NCI-H2029 (cell line): ENCODE results near the gene HOXC4.

Experiments used
- DNase-seq: peaks from one replicate; lab custom pipeline; 2025; lab: John Stamatoyannopoulos, UW

Gene HOXC4

GRCh38 chr12:54016051-54016450 lies 37.6 kb upstream of the HOXC4 start:
- DNase-seq: no peak

DNA sequence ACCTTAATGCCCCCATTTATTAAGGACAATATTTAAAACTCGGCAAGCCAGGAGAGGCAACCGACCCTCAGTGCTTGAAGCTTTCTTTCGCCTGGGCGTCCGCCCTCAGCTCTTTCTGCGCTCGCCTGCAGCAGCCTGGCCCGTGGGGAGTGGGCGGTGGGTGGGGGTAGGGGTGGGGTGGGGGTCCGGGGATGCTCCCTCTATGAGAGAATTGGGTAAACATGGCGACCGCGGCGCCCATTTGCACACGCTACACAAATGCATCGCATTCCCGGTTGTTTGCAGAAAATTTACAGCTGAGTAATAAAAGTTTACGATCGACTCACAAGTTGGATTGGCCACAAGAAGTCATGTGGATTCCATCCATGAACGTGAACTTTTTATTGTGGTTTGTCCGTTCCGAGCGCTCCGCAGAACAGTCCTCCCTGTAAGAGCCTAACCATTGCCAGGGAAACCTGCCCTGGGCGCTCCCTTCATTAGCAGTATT lies 37.1 kb upstream of the HOXC4 start:
- no peak for DNase-seq

GRCh38 chr12:54017027-54017788 lies 36.4 kb upstream of the HOXC4 start:
- no peak for DNase-seq

GRCh38 chr12:54017878-54018467 lies 35.7 kb upstream of the HOXC4 start:
- DNase-seq: peak; percentile 80

- no peak for DNase-seq
These were observed 35.1 kb upstream of the HOXC4 start for GRCh38 chr12:54018468-54018984.

- DNase-seq: no peak
These were observed 34.4 kb upstream of the HOXC4 start for GRCh38 chr12:54019091-54019811.

DNA sequence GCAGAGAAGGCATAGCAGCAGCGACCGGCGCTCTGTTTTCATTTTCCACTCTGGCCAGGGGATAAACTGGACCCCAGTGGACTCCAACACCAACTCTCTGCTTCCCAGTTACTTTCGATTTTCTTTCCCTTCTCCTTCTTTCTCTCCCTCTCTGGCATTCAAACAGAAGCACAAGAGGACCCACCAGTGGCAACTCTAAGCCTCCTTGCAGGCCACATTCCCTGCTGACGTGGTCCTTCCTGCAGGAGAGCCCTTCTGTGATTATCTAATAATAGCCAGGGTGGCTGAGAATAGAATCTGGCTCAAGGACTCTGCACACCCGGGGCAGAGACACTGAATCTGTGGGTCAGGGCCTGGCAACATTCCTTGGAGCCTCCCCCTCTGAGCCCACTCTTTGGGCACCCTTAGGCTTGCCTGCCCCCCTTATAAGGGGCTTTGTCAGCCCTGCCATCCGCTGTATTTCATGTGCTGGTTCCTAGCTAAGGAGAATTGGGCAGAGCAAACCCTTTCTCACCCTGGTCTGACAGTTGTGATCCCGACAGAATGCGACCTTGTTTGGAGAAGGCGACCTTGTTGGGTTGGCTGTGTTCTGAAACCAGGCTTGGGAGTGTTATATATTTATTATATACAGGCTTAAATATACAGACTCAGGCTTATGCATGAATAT lies 33.6 kb upstream of the HOXC4 start:
- no peak for DNase-seq

- DNase-seq: no peak
These were observed 32.8 kb upstream of the HOXC4 start for GRCh38 chr12:54020591-54021405.

GRCh38 chr12:54021432-54022013 lies 32.1 kb upstream of the HOXC4 start:
- no peak for DNase-seq

DNA sequence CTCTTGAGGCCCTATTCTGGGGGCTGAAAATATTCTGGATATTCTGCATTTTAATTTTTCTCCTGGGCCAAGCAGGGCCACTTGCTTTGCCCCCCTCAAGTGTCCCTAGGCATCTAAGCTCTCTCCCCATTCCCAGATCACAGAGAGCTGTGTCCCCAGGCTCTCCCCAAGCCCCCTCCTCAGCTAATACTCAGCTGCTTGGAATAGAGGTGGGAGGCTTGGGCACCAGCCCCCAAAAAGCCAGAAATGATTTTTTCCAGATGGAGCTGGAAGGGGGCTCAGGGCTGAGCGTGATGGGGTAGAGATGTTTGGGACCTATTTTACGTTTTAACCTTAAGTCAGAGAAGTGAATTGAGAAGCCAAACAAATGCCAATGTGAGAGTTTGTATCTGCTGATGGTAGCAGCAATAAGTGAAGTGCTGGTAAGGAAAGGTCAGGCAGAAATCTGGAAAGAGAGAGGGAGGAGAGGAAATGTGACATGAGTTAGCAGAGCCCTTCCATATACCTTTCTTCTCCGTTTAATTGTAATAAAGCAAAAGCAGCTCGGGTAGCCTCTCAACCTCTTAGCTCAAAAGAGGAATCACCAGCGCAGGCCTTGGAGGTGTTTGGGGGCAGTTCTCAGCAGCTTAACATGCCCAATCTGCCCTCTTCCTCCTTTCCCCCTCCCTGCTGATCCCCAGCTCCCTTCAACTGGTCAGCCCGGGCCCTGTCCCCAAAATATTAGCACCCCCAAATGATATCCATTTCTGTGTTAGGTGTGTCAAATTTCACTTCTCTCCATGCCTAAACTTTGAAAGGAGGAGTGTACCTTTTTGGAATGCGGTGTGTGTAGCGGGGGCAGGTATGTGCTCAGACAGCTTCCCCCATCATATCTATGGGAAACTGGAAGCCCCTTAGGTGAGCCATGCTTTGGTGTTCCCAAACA lies 30.4 kb upstream of the HOXC4 start:
- no peak for DNase-seq

DNA sequence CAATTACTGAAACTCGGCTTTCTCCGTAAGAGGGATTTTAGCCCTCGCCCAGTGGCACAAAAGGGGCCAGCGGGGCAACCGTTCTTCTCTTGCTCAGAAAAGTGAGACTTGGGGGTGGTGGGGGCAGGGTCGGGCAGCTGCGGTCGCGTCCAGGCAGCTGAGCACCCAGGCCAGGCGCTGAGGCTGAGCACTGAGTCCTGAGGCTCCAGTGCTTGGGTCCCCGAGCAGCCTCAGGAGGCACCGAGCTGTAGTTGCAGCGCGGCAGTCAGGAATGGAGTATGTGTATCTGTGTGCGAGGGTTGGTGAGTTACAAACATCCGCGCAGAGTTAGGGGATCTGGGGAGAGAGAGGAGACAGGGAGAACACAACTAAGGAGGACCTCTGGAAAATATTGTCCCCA lies 29.5 kb upstream of the HOXC4 start:
- no peak for DNase-seq

- DNase-seq: no peak
These were observed 28.9 kb upstream of the HOXC4 start for GRCh38 chr12:54024581-54025305.

DNA sequence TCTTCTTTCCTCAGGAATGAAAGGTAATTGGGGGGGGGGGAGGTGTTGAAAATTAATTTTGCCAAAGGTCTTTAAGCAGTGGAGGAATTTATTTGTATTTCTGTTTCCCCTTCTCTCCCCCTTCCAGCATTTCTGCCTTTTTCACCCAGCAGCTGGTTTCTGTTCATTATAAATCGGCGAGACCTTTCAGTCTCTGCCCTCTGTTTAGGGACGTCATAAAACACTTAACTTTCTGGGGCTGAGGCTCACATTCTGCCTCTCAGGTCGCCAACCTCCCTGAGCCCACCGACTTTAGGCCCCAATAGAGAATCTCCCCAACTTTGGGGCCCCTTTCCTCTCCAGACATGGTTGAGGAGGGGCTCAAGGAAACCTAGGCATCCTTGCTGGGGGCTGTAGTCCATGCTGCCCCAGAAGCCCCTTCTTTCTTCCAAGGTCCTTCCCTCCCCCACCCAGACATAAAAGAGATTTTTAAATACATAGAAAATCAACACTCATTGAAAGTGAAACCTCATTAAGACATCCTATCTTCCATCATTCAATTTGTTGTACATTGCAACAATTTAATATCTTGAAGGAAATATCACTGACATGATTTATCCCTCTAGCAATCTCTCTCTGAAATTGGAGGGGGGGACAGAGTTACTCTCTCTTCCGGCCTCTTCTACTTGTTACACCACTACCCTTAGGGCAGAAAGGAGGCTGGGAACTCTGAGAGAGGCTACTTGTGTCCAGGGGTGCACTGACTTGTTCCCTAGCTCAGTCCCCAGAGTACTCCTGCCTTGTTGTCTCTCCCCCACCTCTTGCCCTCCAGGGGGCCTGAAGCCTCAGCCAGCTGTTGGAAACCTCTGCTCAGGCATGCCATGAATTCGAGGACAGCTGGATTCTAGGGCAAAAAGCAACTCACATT lies 27.9 kb upstream of the HOXC4 start:
- no peak for DNase-seq

DNA sequence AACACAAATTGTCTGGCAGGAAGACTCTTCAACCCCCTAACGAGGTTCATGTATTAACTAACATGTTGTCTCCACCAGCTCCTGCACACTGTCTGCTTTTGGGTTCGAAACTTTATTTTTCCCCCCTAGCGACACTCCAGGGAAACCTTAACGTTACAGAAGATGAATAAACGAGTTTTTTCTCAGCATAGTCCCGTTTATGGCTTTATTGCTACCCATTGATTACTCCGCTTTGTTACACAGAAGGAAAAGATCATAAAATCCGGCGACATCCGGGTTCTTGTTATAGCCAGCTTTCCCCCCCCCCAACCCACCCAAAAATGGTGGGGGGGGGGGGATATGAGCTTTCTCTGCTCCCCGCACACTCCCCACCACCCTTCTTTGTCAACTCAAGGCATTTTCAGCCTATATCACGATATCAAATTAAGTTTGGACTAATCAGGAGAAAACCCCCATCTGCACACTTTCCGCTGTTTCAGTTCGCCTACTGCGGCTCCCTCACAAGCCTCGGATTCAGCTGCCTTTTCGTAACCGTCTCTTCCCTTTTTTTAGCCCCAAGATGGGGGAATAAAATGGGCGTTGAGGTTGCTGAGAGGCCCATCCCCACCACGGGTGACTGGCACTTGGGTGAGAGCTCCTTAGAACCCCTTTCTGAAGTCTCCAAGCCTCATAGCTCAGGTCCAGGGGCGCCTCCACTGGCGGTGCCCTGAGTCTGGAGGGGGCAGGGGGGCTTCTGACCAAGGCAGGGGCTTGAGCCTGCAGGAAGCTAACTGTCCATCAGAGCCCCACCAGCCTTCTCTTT lies 26.8 kb upstream of the HOXC4 start:
- no peak for DNase-seq

DNA sequence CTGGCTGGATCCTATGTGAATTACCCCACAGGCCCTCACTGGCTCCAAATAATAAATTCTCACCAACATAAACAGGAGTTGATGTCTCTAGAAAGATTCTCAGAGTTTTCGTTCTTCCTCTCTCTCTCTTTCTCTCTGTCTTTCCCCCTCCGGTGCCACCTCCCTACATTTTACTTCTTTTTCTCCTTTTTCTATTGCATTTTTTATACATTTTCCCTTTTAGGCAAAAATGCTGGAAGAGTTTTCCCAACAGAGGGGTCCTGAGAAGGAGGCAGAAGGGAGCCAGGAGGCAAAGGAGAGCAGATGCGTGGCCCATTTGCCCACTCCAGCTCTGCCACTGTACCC lies 26.2 kb upstream of the HOXC4 start:
- DNase-seq: no peak

GRCh38 chr12:54028314-54029201 lies 25.1 kb upstream of the HOXC4 start, which contains the start of gene HOXC6:
HOXC6 (plus strand) TSS chr12:54028440; CDS start chr12:54028522, 82 bp downstream.
- DNase-seq: no peak
